DMS79 treated with DMSO at 0.1 percent for 48 hours (cell line): ENCODE results near the gene ATG4C.
A peak's percentile ranks its signal among the peaks of the same experiment; 100 is the strongest.
"Not testable (repeated sequence)": the region's sequence is repeated elsewhere in the genome, so short reads cannot be mapped to it uniquely, and the experiment has no call there.

Experiments
- DNase-seq: peaks from one replicate; lab custom pipeline; 2025; lab: John Stamatoyannopoulos, UW

ATG4C gene

DNA sequence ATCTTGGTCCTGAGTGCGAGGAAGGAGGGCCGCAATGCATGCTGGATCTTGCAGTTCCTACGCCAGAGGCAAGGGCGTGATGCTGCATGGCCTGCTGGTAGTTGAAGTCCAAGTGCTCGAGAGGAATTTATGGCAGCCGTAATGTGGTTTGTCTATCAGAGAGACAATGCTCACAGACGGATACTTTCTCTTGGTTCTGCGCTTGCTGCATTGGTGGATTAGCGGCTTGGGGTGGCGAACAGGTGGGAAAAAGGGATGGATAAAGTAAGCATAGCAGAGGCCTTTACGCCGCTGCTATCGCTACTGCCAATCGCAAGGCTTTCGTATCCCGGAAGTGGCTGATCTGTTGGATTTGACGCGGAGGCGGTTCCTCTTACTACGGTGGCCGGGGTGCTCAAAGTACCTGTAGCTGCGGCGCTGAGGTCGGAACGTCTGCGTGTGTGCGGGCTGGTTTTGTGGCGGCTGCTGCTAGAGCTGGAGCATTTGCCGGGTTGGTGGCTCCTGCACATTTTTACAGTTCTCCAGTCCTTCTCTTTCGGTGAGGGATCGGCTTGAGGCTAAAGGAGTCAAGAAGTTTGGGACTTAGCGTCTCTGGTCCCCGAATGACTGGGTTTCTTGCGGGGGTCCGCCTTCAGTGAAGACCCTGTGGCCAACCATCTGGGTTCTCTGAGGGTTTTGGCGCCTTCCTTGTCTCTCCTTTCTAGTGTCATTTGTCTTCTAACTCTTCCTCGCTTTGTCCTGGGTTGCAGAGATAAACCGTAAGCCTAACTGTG is at the start of gene ATG4C:
TSS of gene ATG4C (plus strand) at position 397 of the 773 bp plus-strand sequence. CDS start 19,655 bp downstream, outside the sequence.
- DNase-seq, result peak; percentile 95

DNA sequence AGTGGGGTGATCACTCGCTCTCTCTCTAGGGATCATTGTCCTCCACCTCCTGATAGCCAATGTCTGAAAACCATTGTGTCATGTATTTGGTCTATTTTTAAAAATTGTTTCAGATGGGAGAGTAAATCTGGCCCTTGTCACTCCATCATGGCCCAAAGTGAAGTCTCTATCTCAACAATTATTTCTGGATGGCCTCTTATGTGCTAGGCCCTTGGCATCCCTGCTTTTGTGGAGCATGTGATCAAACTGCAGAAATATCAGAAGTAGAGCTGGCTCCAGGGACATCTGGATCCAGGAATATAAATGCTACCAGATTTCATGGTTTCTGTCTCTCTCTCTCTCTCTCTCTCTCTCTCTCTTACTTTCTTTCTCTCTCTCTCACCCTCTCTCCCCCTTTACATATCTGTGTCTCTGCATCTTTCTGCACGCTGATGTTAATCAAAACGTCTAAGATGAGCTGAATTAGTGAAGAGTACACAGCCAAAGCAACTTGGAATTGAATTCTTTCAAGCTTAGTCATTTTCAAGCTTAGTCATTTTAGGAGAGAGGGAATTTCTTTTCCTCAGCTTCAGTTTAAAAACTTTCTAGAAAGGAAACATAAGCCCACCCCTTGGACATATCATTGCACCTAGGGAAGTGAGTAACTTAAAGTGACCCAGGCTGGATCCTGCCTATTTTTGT is 48.3 kb upstream of the ATG4C start:
- no peak for DNase-seq

DNA sequence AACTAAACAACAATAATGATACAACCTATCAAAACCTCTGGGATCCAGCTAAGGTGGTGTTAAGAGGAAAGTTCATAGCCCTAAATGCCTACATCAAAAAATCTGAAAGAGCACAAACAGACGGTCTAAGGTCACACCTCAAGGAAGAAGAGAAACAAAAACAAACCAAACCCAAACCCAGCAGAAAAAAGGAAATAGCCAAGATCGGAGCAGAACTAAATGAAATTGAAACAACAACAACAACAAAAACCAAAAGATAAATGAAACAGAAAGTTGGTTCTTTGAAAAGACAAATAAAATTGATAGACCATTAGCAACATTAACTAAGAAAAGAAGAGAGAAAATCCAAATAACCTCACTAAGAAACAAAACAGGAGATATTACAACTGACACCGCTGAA is 43.2 kb upstream of the ATG4C start:
- DNase-seq, result not testable (repeated sequence)

GRCh38 chr1:62744611-62745577 is 39.0 kb upstream of the ATG4C start:
- no peak for DNase-seq

DNA sequence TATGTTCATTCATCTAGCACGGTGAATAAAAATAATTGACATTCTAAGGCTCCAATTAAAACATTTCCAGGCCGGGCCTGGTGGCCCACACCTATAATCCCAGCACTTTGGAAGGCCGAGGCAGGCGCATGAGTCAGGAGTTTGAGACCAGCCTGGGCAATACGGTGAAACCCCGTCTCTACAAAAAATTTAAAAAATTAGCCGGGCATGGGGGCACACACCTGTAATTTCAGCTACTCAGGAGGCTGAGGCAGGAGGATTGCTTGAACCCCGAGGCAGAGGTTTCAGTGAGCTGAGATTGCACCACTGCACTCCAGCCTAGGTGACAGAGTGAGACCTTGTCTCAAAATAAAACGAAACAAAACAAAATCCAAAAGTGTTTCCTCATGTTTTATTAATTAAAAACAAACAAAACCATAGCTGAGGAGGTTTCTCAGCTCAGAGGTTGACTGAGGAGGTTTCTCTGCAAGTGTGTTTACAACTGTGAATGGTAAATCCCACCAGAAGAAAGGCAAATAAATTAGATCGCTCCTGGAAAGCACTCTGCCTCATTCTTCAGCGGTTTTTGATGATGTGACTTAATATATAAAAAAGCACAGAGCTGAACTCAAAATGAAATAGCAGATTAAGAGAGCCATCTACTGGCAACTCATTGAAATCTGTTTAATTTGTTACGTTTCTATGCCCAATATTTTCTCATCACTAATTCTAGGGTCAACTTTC is 37.7 kb upstream of the ATG4C start:
- peak; percentile 76 for DNase-seq

DNA sequence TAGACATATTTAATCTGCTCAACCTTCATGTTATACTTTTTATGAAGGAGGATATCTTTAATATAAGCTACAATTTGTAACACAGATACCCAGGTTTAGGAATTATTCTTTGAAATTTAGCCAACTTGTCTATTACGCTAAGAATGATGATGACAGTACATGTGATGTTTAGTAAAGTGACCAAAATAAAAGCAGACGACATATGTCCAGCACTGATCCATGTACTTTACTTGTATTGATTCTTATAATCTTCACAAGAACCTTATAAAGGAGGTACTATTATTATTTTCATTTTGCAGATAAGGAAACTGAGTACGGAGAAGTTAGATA is 37.2 kb upstream of the ATG4C start:
- no peak for DNase-seq

DNA sequence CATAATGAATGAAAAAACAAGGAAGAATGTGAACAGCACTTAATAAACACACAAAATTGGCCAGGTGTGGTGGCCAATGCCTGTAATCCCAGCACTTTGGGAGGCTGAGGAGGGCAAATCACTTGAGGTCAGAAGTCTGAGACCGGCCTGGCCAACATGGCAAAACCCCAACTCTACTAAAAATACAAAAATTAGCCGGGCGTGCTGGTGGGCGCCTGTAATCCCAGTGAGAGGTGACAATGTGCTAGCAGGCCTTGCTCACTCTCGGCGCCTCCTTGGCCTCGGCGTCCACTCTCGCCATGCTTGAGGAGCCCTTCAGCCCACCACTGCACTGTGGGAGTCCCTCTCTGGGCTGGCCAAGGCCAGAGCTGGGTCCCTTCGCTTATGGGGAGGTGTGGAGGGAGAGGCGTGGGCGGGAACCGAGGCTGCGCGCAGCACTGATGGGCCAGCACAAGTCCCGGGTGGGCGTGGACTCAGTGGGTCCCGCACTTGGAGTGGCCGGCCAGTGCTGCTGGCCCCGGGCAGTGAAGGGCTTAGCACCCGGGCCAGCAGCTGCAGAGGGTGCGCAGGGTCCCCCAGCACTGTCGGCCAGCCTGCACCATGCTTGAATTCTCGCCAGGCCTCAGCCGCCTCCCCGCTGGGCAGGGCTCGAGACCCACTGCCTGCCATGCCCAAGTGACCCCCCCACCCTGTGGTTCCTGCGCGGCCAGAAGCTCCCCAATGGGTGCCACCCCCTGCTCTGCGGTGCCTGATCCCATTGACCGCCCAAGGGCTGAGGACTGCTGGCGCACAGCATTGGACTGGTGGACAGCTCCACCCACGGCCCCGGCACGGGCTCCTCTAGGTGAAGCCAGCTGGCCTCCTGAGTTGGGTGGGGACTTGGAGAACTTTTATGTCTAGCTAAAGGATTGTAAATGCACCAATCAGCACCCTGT is 30.6 kb upstream of the ATG4C start:
- DNase-seq, result no peak

DNA sequence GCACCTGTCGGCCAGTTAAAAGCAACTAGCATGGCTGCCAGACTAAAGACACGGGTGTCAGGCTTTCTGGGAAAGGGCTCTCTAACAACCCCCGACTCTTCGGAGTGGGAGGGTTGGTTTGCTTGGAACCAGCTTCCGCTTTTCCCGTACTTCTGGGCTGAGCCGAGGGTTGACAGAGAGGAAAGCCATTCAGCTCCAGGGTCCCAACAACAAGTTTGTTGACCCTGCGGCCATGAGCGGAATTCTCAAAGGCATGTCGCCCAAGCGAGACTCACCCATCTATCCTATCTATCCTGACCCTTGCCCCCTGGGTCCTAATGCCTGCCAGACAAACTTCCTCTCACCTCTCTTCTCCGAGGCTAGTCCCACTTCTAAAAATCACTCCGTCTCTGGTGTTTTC is 29.0 kb upstream of the ATG4C start:
- DNase-seq, result not testable (repeated sequence)

GRCh38 chr1:62756255-62756884 is 27.6 kb upstream of the ATG4C start:
- DNase-seq, result not testable (repeated sequence)

DNA sequence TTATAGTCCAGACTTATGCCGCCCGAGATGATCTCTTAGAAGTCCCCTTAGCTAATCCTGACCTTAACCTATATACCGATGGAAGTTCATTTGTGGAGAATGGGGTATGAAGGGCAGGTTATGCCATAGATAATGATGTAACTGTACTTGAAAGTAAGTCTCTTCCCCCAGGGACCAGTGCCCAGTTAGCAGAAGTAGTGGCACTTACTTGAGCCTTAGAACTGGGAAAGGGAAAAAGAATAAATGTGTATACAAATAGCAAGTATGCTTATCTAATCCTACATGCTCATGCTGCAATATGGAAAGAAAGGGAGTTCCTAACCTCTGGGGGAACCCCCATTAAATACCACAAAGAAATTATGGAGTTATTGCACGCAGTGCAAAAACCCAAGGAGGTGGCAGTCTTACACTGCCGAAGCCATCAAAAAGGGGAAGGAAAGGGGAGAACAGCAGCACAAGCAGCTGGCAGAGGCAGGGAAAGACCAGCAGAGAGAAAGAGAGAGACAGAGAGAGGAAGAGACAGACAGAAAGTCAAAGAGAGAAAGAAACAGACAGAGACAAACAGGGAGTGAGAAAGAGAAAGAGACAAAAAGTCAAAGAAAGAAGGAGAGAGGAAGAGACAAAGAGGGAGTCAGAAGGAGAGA is 24.6 kb upstream of the ATG4C start:
- not testable (repeated sequence) for DNase-seq

GRCh38 chr1:62760021-62760782 is 23.7 kb upstream of the ATG4C start:
- DNase-seq, result not testable (repeated sequence)

- not testable (repeated sequence) for DNase-seq
Measured at GRCh38 chr1:62761223-62761870, 22.6 kb upstream of the ATG4C start.

- not testable (repeated sequence) for DNase-seq
Measured at GRCh38 chr1:62762027-62762426, 21.9 kb upstream of the ATG4C start.

DNA sequence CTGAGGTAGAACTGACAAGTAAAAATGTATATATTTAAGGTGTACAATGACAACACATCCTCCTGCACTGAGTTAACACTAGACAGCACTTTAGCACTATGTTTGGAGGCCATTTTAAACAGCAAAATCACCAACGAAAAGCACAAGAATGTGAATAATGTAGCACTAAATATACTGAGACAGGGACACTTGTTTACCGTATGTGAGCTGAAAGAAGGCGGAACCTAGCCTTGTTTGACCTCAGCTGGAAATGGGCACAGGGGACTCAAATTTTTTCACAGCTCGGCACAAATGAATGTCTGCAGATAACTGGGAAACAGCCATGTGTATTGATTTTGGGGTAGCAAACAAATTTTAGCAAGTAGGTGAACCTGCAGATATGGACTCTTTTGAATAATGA is 18.0 kb upstream of the ATG4C start:
- DNase-seq, result no peak

DNA sequence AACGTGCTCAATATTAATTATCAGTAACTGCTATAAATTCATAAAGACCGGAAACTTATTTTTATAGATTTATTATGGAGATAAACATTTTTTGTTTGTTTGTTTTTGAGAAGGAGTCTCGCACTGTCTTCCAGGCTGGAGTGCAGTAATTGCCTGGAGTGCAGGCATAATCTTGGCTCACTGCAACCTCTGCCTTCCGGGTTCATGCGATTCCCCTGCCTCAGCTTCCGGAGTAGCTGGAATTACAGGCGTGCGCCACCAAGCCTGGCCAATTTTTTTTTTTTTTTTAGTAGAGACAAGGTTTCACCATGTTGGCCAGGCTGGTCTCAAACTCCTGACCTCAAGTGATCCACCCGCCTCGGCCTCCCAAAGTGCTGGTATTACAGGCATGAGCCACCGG is 15.4 kb upstream of the ATG4C start:
- not testable (repeated sequence) for DNase-seq

DNA sequence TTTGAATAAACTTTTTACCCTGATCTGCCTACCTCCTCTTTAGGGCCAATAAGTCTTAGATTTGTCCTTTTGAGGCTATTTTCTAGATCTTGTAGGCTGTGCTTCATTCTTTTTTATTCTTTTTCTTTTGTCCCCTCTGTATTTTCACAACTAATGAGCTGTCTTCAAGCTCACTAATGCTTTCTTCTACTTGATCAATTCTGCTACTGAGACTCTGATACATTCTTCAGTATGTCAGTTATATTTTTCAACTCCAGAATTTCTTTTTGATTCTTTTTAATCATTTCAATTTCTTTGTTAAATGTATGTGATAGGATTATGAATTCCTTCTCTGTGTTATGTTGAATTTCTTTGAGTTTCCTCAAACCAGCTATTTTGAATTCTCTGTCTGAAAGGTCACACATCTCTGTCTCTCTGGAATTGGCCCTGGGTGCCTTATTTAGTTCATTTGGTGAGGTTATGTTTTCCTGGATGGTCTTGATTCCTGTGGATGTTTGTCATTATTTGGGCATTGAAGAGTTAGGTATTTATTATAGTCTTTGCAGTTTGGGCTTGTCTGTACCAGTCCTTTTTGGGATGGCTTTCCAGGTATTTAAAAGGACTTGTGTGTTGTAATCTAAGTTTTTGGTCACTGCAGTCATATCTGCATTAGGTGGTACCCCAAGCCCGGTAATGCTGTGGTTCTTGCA is 11.2 kb upstream of the ATG4C start:
- DNase-seq, result no peak

GRCh38 chr1:62774006-62774405 is 9.9 kb upstream of the ATG4C start:
- no peak for DNase-seq
